22Rv1 (cell line): Measurements from ENCODE around the gene NAV2.

Experiments
- H3K27ac ChIP-seq: fragments of 450-650 bp; 2 replicates; pipeline ENCODE4 v1.5.1; 2017
- ZFX ChIP-seq: fragments of 450-650 bp; IDR thresholded peaks from 2 replicates; pipeline ENCODE4 v1.6.1; 2017; ENCODE audit warnings: antibody characterized with exemption, borderline replicate concordance
- TF ChIP-seq, protein P1 (sequence below): fragments of 450-650 bp; IDR thresholded peaks from 2 replicates; pipeline ENCODE4 v1.5.1; 2017; ENCODE audit warnings: mild to moderate bottlenecking

NAV2 gene

DNA sequence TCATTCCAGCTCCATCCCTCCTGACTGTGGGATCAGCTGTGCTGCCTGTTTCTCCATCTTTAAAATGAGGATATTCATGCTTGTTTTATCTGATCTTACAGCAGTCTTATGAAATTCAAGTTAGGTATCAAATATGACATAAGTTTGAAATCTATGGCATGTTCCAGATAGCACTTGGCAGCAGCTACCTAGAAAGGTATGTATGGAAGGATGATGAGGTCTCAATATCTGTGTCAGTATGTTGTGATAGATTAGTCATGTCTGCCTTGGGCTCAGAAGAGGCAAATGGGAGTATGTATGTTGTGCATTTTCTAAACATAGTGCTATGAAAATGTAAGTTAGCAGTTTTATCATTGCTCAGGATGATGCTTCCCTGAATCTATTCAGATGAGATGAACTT, 122.1 kb downstream of the NAV2 start:
- TF ChIP-seq ZFX = no peak
- TF ChIP-seq, protein P1, sequence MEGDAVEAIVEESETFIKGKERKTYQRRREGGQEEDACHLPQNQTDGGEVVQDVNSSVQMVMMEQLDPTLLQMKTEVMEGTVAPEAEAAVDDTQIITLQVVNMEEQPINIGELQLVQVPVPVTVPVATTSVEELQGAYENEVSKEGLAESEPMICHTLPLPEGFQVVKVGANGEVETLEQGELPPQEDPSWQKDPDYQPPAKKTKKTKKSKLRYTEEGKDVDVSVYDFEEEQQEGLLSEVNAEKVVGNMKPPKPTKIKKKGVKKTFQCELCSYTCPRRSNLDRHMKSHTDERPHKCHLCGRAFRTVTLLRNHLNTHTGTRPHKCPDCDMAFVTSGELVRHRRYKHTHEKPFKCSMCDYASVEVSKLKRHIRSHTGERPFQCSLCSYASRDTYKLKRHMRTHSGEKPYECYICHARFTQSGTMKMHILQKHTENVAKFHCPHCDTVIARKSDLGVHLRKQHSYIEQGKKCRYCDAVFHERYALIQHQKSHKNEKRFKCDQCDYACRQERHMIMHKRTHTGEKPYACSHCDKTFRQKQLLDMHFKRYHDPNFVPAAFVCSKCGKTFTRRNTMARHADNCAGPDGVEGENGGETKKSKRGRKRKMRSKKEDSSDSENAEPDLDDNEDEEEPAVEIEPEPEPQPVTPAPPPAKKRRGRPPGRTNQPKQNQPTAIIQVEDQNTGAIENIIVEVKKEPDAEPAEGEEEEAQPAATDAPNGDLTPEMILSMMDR = no peak
- H3K27ac ChIP-seq = no peak overlapping the region

DNA sequence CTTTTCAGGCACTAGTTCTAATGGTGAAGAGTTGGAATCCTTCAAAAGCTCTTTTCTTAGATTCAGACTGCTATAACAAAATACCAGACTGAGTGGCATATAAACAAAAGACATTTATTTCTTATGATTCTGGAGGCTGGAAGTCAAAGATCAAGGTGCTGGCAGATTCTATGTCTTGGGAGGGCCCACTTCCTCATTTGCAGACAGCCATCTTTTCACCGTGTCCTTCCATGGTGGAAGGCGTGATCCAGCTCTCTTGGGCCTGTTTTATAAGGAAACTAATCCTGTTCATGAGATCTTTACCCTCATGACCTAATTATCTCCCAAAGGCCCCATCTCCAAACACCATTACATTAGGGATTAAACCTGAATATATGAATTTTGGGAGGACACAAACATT, 124.0 kb downstream of the NAV2 start:
- TF ChIP-seq, protein P1 = no peak
- TF ChIP-seq ZFX = no peak
- no peak overlapping the region for H3K27ac ChIP-seq

DNA sequence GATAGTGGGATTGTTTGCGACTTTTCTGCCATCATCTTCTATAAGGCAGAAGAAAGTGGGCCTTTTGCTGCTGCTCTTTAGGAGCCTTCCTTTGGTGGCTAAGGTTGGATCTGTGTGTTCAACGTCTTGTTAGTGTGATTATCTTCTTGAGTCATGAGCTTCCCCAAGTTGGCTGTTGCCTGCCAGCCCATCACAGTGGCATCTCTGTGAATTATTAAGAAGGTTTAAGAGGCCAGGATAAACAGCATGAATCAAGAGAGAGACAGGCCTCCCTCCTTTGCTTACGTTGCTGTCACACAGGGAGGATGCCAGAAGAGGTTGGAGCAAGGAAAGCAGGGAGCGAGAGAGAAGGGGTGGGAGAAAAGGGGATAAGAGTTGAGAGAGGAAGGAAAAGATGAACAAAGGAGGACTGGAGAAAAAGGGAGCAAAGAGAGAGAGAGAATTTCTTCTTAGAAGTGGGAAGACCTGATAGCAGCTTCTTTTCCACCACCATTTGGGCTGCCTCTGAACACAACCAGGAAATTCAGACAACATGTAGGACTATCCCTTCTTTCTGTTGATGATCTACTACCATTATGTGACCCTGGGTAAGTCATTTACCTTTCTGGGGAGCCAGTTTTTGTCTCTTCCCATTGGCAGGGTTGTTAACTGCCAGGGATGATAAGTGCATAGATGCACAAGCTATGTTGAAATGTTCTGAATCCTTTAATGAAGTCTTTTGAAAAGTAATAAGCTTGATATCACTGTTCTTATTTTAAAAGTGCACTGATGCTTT, 126.5 kb downstream of the NAV2 start:
- H3K27ac ChIP-seq = no peak overlapping the region

DNA sequence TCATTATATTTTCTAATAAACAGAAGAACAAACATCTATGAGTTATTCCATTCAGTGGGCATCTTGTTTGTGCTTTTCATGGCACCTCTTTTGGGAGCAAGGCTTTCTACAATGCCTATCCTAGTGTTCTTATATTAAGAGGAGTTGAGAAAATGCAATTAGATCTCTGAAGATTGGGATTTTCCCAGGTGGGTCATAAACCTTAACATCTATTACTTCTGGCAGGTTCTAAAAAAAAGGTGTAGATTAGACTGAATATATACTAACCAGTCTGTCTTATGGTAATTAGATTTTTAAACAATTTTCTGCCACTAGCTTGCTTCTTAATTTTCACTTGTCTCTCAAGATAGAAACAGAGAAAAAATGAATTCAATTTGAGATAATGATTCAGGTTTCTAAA, 128.3 kb downstream of the NAV2 start:
- H3K27ac ChIP-seq = no peak overlapping the region
- TF ChIP-seq ZFX = no peak

More for the DNA sequence above, 126.5 kb downstream of the NAV2 start:
- TF ChIP-seq, protein P1 = no peak
- TF ChIP-seq ZFX = no peak

DNA sequence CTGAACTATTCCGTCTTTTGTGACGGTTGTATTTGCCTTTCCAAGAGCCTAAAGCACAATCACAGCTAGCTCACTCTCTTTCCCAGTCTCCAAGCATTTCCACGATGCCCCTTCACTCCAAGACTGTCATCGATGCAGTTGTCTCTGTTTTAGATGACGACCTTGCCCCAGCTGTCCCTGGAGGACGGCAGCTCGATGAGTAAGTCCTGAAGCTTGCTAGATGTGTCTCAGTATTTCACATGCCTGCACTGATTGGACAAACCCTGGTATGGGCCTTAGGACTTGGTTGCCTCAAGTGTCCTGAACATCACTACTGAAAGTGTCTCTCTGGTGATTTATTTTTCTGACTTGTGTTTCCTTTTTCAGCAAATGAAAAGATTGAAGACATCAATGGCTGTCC, 129.9 kb downstream of the NAV2 start:
- no peak overlapping the region for H3K27ac ChIP-seq
- TF ChIP-seq, protein P1 = no peak
- TF ChIP-seq ZFX = no peak

DNA sequence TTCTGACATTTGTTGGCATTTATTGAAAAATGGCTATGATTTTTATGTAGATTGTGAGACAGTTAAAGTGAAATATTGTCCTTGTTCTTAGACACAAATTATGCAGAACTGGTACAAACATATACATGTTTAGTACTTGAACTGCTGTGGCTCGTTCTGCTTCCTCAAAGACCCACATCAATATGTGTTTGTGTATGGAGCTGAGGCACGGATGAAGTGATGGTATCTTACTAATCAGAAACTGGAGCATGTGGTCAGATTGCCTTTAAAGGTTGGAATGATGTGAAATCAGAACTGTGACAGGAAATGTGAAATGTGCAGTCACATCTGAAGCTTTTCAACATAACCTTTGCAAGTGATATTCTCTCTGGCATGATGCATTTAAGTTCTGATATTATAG, 130.4 kb downstream of the NAV2 start:
- TF ChIP-seq, protein P1 = no peak
- no peak for TF ChIP-seq ZFX
- H3K27ac ChIP-seq = no peak overlapping the region

DNA sequence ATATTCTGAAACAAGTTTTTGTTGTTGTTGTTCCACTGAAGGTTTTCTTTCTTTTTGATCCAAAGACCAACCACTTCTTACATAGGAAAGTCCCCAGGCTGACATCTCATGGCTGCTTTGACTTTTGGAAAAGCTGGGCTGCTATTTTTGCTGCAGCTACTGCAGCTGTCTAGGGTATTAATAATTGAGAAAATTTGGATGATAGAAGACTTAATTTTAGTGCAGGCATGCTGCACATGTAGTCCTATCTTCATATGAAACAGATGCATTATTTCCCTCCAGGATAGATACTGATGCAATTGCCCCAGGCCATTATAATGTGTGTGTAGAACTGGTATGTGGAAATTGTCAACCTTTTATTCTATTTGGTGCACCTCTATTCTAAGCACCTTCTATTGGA, 131.4 kb downstream of the NAV2 start:
- H3K27ac ChIP-seq = no peak overlapping the region
- TF ChIP-seq, protein P1 = no peak
- no peak for TF ChIP-seq ZFX

DNA sequence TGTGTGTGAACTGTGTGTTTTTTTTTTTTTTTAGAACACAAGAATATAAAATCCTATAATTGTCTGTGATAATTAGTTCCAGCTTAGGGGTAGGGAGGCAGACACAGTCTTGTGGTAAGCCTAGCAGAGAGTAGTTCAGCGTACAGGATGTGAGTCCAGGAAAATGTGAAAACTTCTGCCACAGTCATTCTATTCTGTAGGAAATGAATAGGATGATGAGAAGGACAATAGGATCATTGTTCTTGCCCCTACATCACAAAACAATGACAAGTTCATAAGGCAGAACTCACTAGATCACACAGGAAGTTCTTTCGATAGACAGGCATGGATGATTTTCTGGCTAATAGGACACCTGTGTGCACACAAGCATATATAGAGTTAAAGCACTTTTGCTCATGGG, 132.2 kb downstream of the NAV2 start:
- H3K27ac ChIP-seq = no peak overlapping the region
- TF ChIP-seq, protein P1 = no peak
- no peak for TF ChIP-seq ZFX
